PC-9 (cell line): ENCODE measurements around the gene SPAG7.

ENCODE experiments used
- CTCF ChIP-seq: fragments of 200-600 bp; sonication (generic); conservative IDR thresholded peaks from 2 replicates; pipeline ENCODE4 v1.6.1; 2017; ENCODE audit warnings: mixed run types, antibody characterized with exemption, mild to moderate bottlenecking, moderate library complexity
- EZH2 ChIP-seq: fragments of 200-600 bp; sonication (generic); IDR thresholded peaks from 2 replicates; pipeline ENCODE4 v1.8.0; 2017; ENCODE audit warnings: antibody characterized with exemption, low read depth

DNA sequence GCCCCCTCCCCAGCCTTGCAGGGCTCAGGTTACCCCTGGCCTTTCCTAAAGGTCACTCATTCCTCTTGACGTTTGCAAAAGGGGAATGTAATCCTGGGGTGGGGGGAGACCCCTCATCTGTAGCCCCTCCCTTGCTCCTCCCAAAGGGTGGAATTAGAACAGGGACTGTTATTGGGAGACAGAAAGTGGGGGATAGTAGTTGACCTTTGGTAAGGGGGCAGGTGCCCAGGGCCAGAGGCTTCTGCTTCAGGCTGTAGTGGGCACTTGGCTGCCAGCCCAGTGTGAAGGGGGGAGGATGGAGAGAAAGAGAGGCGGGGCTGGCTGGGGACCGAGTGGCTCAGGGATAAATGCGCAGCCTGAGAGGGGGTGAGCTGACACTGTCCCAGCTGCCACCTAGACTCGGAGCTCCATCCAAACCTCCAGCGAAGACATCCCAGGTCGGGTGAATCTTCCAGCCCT is 16.8 kb downstream of the SPAG7 start, which contains the start of gene ENO3:
- TF ChIP-seq CTCF = no peak
- no peak for TF ChIP-seq EZH2
